Mononuclear cell (primary cell): Measurements from ENCODE around the gene STARD7. TPM values are rescaled to one million over a fixed set of nuclear protein-coding genes. Genes with fewer than 3 reads are reported as not detected.

ENCODE experiments used
- H3K27me3 ChIP-seq: 2 replicates; pipeline ENCODE4 v1.6.0; 2011; ENCODE audit warnings: low read length, control low read depth; ENCODE audit not compliant: insufficient read depth
- H3K4me1 ChIP-seq: 2 replicates; pipeline ENCODE4 v1.5.1; 2011; ENCODE audit warnings: mild to moderate bottlenecking, low read length, control low read depth; ENCODE audit not compliant: insufficient read depth
- H3K4me3 ChIP-seq: 2 replicates; pipeline ENCODE4 v1.5.1; 2011; ENCODE audit warnings: mild to moderate bottlenecking, low read length, moderate library complexity
- H3K9me3 ChIP-seq: 2 replicates; pipeline ENCODE4 v1.5.1; 2011; ENCODE audit warnings: low read depth, mild to moderate bottlenecking, control low read depth, low read length
- total RNA-seq: library from RNA; depleted of rRNA; stranded (reverse); fragments of >200 nt; gene quantifications from one replicate; pipeline ENCODE4 v1.2.3, GENCODE V29; 2012

STARD7 gene
- total RNA-seq, 1 donor = 96.8 TPM

DNA sequence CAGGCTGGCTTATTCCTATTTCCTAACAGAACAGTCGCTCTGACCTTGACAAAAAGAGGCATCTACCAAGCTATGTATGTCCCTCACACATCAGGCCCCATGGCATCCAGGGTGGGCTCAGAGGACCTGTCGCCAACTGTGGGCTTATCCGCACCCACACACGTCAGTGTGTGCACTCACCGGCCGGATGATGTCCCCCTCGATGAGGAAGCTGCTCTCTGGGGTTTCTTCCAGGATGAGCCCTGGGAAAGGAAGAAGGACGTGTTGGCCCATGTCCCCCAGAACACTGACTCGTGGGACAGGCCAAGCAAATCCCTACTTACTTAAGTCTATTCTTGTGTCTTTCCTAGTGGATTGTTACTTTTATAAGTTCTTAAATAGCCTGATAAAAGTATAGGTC is 73.5 kb downstream of the STARD7 start:
- no peaks in the 10 kb centered on the region for H3K4me1 ChIP-seq
- H3K4me3 ChIP-seq = no peak overlapping the region
- no peaks in the 10 kb centered on the region for H3K27me3 ChIP-seq
- H3K9me3 ChIP-seq = no peaks in the 10 kb centered on the region

Other genes with a start within 250 kb of the STARD7 start
- gene ANKRD36C, start 217.0 kb downstream of the STARD7 start, total RNA-seq = 83.4 TPM
- gene GPAT2, start 173.9 kb downstream of the STARD7 start, total RNA-seq = 1.3 TPM
- gene ADRA2B, start 92.3 kb downstream of the STARD7 start, total RNA-seq = 1.5 TPM
- 6.5 TPM for gene ASTL, start 70.3 kb downstream of the STARD7 start, total RNA-seq
- gene DUSP2, start 63.4 kb downstream of the STARD7 start, total RNA-seq = 891 TPM
- gene TMEM127, start 57.2 kb upstream of the STARD7 start, total RNA-seq = 51.6 TPM
- gene CIAO1, start 57.4 kb upstream of the STARD7 start, total RNA-seq = 65.4 TPM
- gene SNRNP200, start 96.7 kb upstream of the STARD7 start, total RNA-seq = 80.5 TPM
- gene ITPRIPL1, start 116.5 kb upstream of the STARD7 start, total RNA-seq = 4.7 TPM
- gene NCAPH, start 126.9 kb upstream of the STARD7 start, total RNA-seq = 1.8 TPM